K562 (cell line): ENCODE data around the gene SNX18. TPM values are rescaled to one million over a fixed set of nuclear protein-coding genes. Genes with fewer than 3 reads are reported as not detected.

Experiments used
- ARID1B ChIP-seq: fragments of 450-650 bp; IDR thresholded peaks from 2 replicates; pipeline ENCODE4 v1.6.1; 2016; ENCODE audit warnings: antibody characterized with exemption, mild to moderate bottlenecking, inconsistent platforms
- ARID2 ChIP-seq: fragments of 450-650 bp; IDR thresholded peaks from 2 replicates; pipeline ENCODE4 v1.6.1; 2017; ENCODE audit warnings: antibody characterized with exemption, mild to moderate bottlenecking
- ATF1 ChIP-seq, 2 experiments: fragments of 450-650 bp in 1 of 2; IDR thresholded peaks; 2 replicates each; pipeline ENCODE4 v1.6.1; 2016; ENCODE audit warnings: missing compliant biosample characterization in 1 of 2, missing genetic modification characterization in 1 of 2
- BACH1 ChIP-seq: fragments of 200-800 bp; sonication (Bioruptor generic); IDR thresholded peaks from 2 replicates; pipeline ENCODE4 v1.6.1; 2016; ENCODE audit warnings: missing genetic modification characterization, missing compliant biosample characterization
- E2F1 ChIP-seq: sonication (generic); formaldehyde crosslinking; IDR thresholded peaks from 2 replicates; pipeline ENCODE4 v1.8.1; 2023; ENCODE audit warnings: mild to moderate bottlenecking, missing genetic modification reagents, moderate library complexity
- HIVEP1 ChIP-seq: fragments of 250-450 bp; sonication (Bioruptor Pico); IDR thresholded peaks from 2 replicates; pipeline ENCODE4 v1.4.0; 2020; ENCODE audit warnings: mild to moderate bottlenecking
- HOMEZ ChIP-seq: fragments of 250-450 bp; sonication (Bioruptor Pico); IDR thresholded peaks from 2 replicates; pipeline ENCODE4 v1.4.0; 2020; ENCODE audit warnings: mild to moderate bottlenecking, moderate library complexity
- KDM2B ChIP-seq: fragments of 250-450 bp; sonication (Bioruptor Pico); IDR thresholded peaks from 2 replicates; pipeline ENCODE4 v1.8.0; 2021; ENCODE audit warnings: mild to moderate bottlenecking, moderate library complexity
- KHSRP ChIP-seq: fragments of 450-650 bp; IDR thresholded peaks from 2 replicates; pipeline ENCODE4 v1.6.1; 2017
- MLLT1 ChIP-seq, 2 experiments: fragments of 450-650 bp; IDR thresholded peaks; 2 replicates each; pipeline ENCODE4 v1.6.1; 2016
- MNT ChIP-seq, 2 experiments: fragments of 450-650 bp; conservative IDR thresholded peaks; 2 replicates each; pipeline ENCODE4 v1.6.1; 2017; ENCODE audit warnings: mild to moderate bottlenecking in 2 of 2, moderate library complexity in 2 of 2
- MYC ChIP-seq, 2 experiments: fragments of 250-450 bp in 1 of 2; sonication (Bioruptor Pico) in 1 of 2; IDR thresholded peaks; 2 replicates each; pipeline versions ENCODE4 v1.5.1 to v1.6.1; 2012 to 2021; ENCODE audit warnings: low read depth in 2 of 2, borderline replicate concordance in 1 of 2, improper control_type of control experiment in 1 of 2, low read length in 1 of 2, mild to moderate bottlenecking in 1 of 2, moderate library complexity in 1 of 2
- NEUROD1 ChIP-seq: fragments of 150-350 bp; IDR thresholded peaks from 2 replicates; pipeline ENCODE4 v1.6.1; 2014; ENCODE audit warnings: borderline replicate concordance, low read length, low read depth; ENCODE audit not compliant: partially characterized antibody
- NONO ChIP-seq, 2 experiments: fragments of 200-400 bp in 1 of 2; fragments of 450-650 bp in 1 of 2; formaldehyde crosslinking in 1 of 2; IDR thresholded peaks; 2 replicates each; pipeline ENCODE4 v1.6.1; 2017; ENCODE audit warnings: low read depth in 2 of 2, mild to moderate bottlenecking in 2 of 2, moderate library complexity in 2 of 2, low read length in 1 of 2
- SMAD4 ChIP-seq: fragments of 250-450 bp; sonication (Bioruptor Pico); conservative IDR thresholded peaks from 2 replicates; pipeline ENCODE4 v1.8.0; 2021; ENCODE audit warnings: inconsistent platforms, mild to moderate bottlenecking, moderate library complexity
- USF2 ChIP-seq: sonication (generic); formaldehyde crosslinking; IDR thresholded peaks from 2 replicates; pipeline ENCODE4 v1.5.0; 2020; ENCODE audit warnings: missing genetic modification reagents
- ZBTB9 ChIP-seq: fragments of 450-650 bp; formaldehyde crosslinking; IDR thresholded peaks from 2 replicates; pipeline ENCODE4 v1.4.0; 2020; ENCODE audit warnings: mild to moderate bottlenecking, moderate library complexity
- ZFP36 ChIP-seq: fragments of 150-350 bp; IDR thresholded peaks from 2 replicates; pipeline ENCODE4 v1.6.1; 2018; ENCODE audit warnings: low read length, low read depth; ENCODE audit not compliant: partially characterized antibody
- ZNF24 ChIP-seq: fragments of 450-650 bp; IDR thresholded peaks from 2 replicates; pipeline ENCODE4 v1.6.1; 2016
- polyA plus RNA-seq, 8 experiments: library from polyadenylated mRNA; depleted of rRNA in 4 of 8; stranded (reverse) in 5 of 8; unstranded in 3 of 8; fragments of >200 nt; fragmentation: Nextera tagmentation in 2 of 8; fragmentation: Illumina TruSeq in 1 of 8; extraction: Ambion mirVana in 2 of 8; extraction: Trizol in 1 of 8; gene quantifications; 2 replicates each; pipeline versions ENCODE4 v1.2.1 to v1.2.3, GENCODE V29; 2011 to 2014; ENCODE audit warnings: inconsistent platforms in 1 of 8, missing spikeins in 1 of 8
- total RNA-seq, 7 experiments: library from RNA; depleted of rRNA in 6 of 7; stranded (reverse); fragments of >200 nt in 6 of 7; fragmentation: Illumina TruSeq in 2 of 7; extraction: Trizol in 2 of 7; gene quantifications; 2 replicates each; pipeline versions ENCODE4 v1.2.1 to v1.2.3, GENCODE V29; 2011 to 2021; ENCODE audit warnings: low replicate concordance in 1 of 7

SNX18 gene
- total and polyA plus RNA-seq, 9 of the 15 experiments (the other 6 are each of a cell fraction or from before 2014, with no cell fraction given) = 2.3 to 8.8 (median 6.0) TPM

- peak in 1 of 2 experiments; percentile 43; a peak in 1 of 4 replicates for TF ChIP-seq MNT (conservative IDR thresholded peaks at IDR 0.05)
- TF ChIP-seq ZFP36 = peak; percentile 7
- TF ChIP-seq USF2 (CRISPR knock-in tag) = no peak
- TF ChIP-seq HIVEP1 = 0 out of 2 replicates have a peak, but pooled peaks have one; percentile 42
- TF ChIP-seq ZNF24 = peak; percentile 85
- TF ChIP-seq ARID1B = no peak
- peak; percentile 90; the same call in 1 of the 2 replicates for TF ChIP-seq KDM2B (CRISPR knock-in tag)
- TF ChIP-seq E2F1 (CRISPR knock-in tag) = peak; percentile 21; the same call in 1 of the 2 replicates
- TF ChIP-seq NEUROD1 = peak; percentile 89
- peak; percentile 63; the same call in 1 of the 2 replicates for TF ChIP-seq ARID2
- no peak for TF ChIP-seq ATF1 (CRISPR knock-in tag; IDR thresholded peaks at IDR 0.05)
- peak; percentile 55 for TF ChIP-seq ATF1 (tag; IDR thresholded peaks at IDR 0.05)
- TF ChIP-seq MLLT1 (IDR thresholded peaks at IDR 0.05) = peak in 1 of 2 experiments; percentile 100; a peak in 2 of 4 replicates
- peak; percentile 90 for TF ChIP-seq ZBTB9
- TF ChIP-seq HOMEZ (CRISPR knock-in tag) = 0 out of 2 replicates have a peak, but pooled peaks have one; percentile 18
- no peak for TF ChIP-seq KHSRP
- TF ChIP-seq NONO (IDR thresholded peaks at IDR 0.05; ENCODE audit: low read depth in 2 of 2, low read length in 1 of 2) = peak; percentile 57 to 89; a peak in 3 of 4 replicates
- 0 out of 2 replicates have a peak, but pooled peaks have one; percentile 16 for TF ChIP-seq MYC (IDR thresholded peaks at IDR 0.05; ENCODE audit: low read depth, low read length)
- no peak for TF ChIP-seq MYC (CRISPR knock-in tag; IDR thresholded peaks at IDR 0.05; ENCODE audit: borderline replicate concordance, low read depth)
- TF ChIP-seq SMAD4 = peak; percentile 82
- TF ChIP-seq BACH1 (tag) = no peak
Measured at GRCh38 chr5:54517512-54518145, at the start of gene SNX18 (continued).
